Osteocyte (in vitro differentiated cells): ENCODE results near the gene SLK. TPM values are rescaled to one million over a fixed set of nuclear protein-coding genes. Genes with fewer than 3 reads are reported as not detected.

Experiments used
- DNase-seq: peaks from one replicate; pipeline ENCODE4 v3.0.0; 2021; ENCODE audit warnings: mixed read lengths; ENCODE audit not compliant: unreplicated experiment; ENCODE audit errors: extremely low spot score
- H3K27ac Mint-ChIP-seq: one replicate; pipeline ENCODE4 v1.8.0; 2021; ENCODE audit warnings: mild to moderate bottlenecking, mixed read lengths; ENCODE audit not compliant: unreplicated experiment
- H3K27me3 Mint-ChIP-seq: one replicate; pipeline ENCODE4 v1.8.0; 2021; ENCODE audit warnings: mixed read lengths; ENCODE audit not compliant: unreplicated experiment
- H3K36me3 Mint-ChIP-seq: one replicate; pipeline ENCODE4 v1.8.0; 2021; ENCODE audit warnings: mixed read lengths; ENCODE audit not compliant: unreplicated experiment
- H3K4me1 Mint-ChIP-seq: one replicate; pipeline ENCODE4 v1.8.0; 2021; ENCODE audit warnings: mixed read lengths; ENCODE audit not compliant: unreplicated experiment
- H3K4me3 Mint-ChIP-seq: one replicate; pipeline ENCODE4 v1.8.0; 2021; ENCODE audit warnings: mild to moderate bottlenecking, moderate library complexity, mixed read lengths; ENCODE audit not compliant: unreplicated experiment
- H3K9me3 Mint-ChIP-seq: one replicate; pipeline ENCODE4 v1.8.0; 2021; ENCODE audit warnings: mixed read lengths; ENCODE audit not compliant: unreplicated experiment
- total RNA-seq: library from RNA; stranded (reverse); gene quantifications from 2 replicates; pipeline ENCODE4 v1.2.1, GENCODE V29; 2021
- TF ChIP-seq, protein P1 (sequence below): fragments of 200-600 bp; sonication (generic); IDR thresholded peaks from 2 replicates; pipeline ENCODE4 v1.5.0; 2021; ENCODE audit warnings: antibody characterized with exemption, mild to moderate bottlenecking, moderate library complexity

SLK gene
- total RNA-seq, 1 donor from 2014 or later = 41.3 TPM

DNA sequence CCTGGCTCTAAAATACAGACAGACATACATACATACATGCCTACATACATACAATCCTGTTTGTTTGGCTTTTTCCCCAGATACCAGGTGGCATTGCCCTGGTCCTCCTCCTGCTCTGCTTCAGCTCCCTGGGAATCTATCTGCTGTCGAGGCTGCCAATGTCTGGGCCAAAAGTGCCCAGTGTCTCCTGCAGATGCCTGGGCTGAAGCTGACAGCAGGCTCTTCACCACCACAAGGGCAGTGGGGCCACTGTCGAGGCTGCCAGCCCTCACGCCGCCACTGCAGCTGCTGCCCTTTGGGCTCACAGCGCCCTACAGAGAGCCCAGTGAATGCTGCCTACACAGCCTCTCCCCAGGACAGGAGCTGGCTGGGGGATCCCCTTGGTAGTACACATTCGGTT lies 30.9 kb upstream of the SLK start:
- peaks cover 14% of the 10 kb centered on the region for H3K27me3 Mint-ChIP-seq
- TF ChIP-seq, protein P1, sequence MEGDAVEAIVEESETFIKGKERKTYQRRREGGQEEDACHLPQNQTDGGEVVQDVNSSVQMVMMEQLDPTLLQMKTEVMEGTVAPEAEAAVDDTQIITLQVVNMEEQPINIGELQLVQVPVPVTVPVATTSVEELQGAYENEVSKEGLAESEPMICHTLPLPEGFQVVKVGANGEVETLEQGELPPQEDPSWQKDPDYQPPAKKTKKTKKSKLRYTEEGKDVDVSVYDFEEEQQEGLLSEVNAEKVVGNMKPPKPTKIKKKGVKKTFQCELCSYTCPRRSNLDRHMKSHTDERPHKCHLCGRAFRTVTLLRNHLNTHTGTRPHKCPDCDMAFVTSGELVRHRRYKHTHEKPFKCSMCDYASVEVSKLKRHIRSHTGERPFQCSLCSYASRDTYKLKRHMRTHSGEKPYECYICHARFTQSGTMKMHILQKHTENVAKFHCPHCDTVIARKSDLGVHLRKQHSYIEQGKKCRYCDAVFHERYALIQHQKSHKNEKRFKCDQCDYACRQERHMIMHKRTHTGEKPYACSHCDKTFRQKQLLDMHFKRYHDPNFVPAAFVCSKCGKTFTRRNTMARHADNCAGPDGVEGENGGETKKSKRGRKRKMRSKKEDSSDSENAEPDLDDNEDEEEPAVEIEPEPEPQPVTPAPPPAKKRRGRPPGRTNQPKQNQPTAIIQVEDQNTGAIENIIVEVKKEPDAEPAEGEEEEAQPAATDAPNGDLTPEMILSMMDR = no peak
- no peaks in the 10 kb centered on the region for H3K9me3 Mint-ChIP-seq
- no peak overlapping the region for H3K27ac Mint-ChIP-seq
- no peaks in the 10 kb centered on the region for H3K4me1 Mint-ChIP-seq
- no peaks in the 10 kb centered on the region for H3K36me3 Mint-ChIP-seq
- no peak for DNase-seq
- no peak overlapping the region for H3K4me3 Mint-ChIP-seq

DNA sequence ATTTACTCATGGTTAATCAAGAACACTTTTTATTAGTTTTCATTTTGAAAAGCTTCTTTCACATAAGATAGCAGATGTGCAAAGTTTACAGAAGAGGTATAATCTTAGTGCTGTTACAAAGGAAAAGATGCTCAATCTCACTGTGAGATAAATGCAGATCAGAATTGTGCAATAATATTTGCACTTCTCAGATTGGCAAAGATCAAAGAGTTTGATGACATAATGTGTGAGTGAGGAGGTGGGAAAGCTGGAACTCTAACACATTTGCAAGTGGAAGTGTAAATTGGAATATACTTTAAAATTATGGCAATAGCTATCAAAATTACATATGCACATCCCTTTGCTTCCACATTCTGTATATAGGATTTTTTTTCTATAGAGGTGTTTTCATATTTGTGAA lies 27.4 kb upstream of the SLK start:
- Mint-ChIP-seq H3K4me1 (no peaks in the 10 kb centered on the region), H3K27ac (no peak overlapping the region), H3K9me3 (no peaks in the 10 kb centered on the region), H3K27me3 (peaks cover 23% of the 10 kb centered on the region), H3K4me3 (no peak overlapping the region), H3K36me3 (no peaks in the 10 kb centered on the region)
- TF ChIP-seq, protein P1 = no peak
- no peak for DNase-seq

DNA sequence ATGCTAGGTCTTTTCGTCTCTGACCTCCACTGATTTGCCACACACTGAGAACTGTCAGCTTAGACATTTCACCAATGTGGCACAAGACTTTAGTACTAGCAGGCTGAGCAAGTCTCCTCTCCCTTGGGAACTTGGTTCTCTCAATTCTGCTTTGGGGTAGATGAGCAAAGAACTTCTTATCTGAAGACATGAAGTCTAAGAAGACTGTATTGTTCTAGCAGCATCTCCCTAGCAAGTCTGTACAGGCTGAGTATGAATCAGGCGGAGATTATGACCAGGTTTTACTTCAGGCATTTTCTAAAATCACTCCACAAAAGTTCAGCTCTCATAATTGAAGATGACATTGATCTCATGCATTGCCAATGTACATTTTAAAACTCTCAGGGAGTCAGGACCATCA lies 25.1 kb upstream of the SLK start:
- no peaks in the 10 kb centered on the region for H3K36me3 Mint-ChIP-seq
- no peak for DNase-seq
- no peak overlapping the region for H3K4me3 Mint-ChIP-seq
- H3K4me1 Mint-ChIP-seq = no peaks in the 10 kb centered on the region
- no peaks in the 10 kb centered on the region for H3K9me3 Mint-ChIP-seq
- TF ChIP-seq, protein P1 = no peak
- H3K27ac Mint-ChIP-seq = no peak overlapping the region
- peaks cover 20% of the 10 kb centered on the region for H3K27me3 Mint-ChIP-seq

DNA sequence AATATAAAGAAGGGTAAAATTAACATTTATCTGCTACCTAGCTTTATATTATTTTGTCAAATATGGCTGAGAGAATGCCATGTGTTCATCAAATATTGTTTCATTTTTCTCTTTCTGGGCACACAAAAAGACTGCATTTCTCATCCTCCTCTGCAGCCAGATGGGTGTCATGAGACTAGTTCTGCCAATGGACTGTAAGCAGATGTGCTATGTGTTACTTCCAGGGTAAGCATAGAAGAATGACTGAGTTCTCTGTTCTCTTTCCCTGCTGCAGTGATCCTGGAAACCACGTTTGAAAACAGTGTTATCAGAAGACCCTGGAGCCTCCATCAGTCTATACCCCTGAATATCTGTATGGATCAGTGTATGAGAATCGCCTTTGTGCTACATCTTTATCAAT lies 24.1 kb upstream of the SLK start:
- TF ChIP-seq, protein P1 = no peak
- H3K27me3 Mint-ChIP-seq = peaks cover 16% of the 10 kb centered on the region
- no peak overlapping the region for H3K4me3 Mint-ChIP-seq
- no peak overlapping the region for H3K27ac Mint-ChIP-seq
- H3K4me1 Mint-ChIP-seq = no peaks in the 10 kb centered on the region
- H3K36me3 Mint-ChIP-seq = no peaks in the 10 kb centered on the region
- no peaks in the 10 kb centered on the region for H3K9me3 Mint-ChIP-seq
- no peak for DNase-seq

DNA sequence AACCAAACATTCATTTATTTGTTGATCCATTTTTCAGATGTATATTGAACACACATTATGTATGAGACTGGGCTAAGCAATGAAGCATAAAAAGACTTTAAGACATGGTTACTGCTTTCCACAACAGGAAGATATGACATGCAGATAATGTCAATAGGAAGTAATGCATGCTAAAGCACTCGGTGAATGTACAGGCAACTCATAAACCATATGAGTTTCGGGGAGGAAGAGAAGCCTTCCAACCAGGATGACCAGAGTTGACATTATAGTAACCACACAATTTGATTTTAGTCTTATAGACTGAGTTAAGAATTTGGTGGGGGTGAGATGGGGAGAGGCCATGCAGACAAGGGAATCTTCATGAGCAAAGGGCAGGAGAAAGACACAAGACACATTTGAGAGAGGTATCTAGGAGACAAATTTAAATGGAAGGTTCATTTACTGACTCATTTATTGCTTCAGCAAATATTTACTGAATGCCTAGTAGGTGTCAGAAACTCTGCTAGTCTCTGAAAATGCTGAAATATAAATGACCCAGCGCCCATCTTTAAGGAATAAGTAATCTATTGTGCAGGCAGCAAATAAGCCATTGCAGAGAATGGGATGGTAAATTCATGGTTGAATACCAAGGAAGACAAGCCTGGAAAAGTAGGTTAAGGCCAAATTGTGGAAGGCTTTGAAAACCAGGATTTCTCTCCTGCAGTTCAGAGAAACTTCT lies 19.0 kb upstream of the SLK start:
- DNase-seq = no peak
- H3K9me3 Mint-ChIP-seq = peaks cover 5% of the 10 kb centered on the region
- TF ChIP-seq, protein P1 = no peak
- H3K27ac Mint-ChIP-seq = no peak overlapping the region
- no peaks in the 10 kb centered on the region for H3K36me3 Mint-ChIP-seq
- H3K27me3 Mint-ChIP-seq = peaks cover 12% of the 10 kb centered on the region
- no peak overlapping the region for H3K4me3 Mint-ChIP-seq
- peaks cover 8% of the 10 kb centered on the region for H3K4me1 Mint-ChIP-seq
